Uterus (tissue), 4 donors: ENCODE measurements around the gene TBC1D14. TPM values are rescaled to one million over a fixed set of nuclear protein-coding genes. Genes with fewer than 3 reads are reported as not detected.

Experiments used
- DNase-seq, 2 donors: peaks; one replicate each; pipeline ENCODE4 v3.0.0-alpha.2; 2019 to 2020
- H3K27ac ChIP-seq, 2 donors: fragments of 200-600 bp; sonication (generic); 1 replicate in 1 of 2; 2 replicates in 1 of 2; pipeline ENCODE4 v1.5.1; 2016 to 2018
- H3K27me3 ChIP-seq, 2 donors: fragments of 200-600 bp; sonication (generic); one replicate each; pipeline ENCODE4 v1.5.1; 2018 to 2019; ENCODE audit warnings: control low read depth in 1 of 2
- H3K36me3 ChIP-seq, 2 donors: fragments of 200-600 bp; sonication (generic); one replicate each; pipeline ENCODE4 v1.5.1; 2019; ENCODE audit warnings: control low read depth in 1 of 2
- H3K4me1 ChIP-seq, 2 donors: fragments of 200-600 bp; sonication (generic); one replicate each; pipeline ENCODE4 v1.5.1; 2018 to 2019; ENCODE audit warnings: control low read depth in 1 of 2
- H3K4me3 ChIP-seq, 2 donors: fragments of 200-600 bp; sonication (generic); 1 replicate in 1 of 2; 2 replicates in 1 of 2; pipeline ENCODE4 v1.5.1; 2018 to 2019; ENCODE audit warnings: mild to moderate bottlenecking in 1 of 2
- H3K9me3 ChIP-seq, 2 donors: fragments of 200-600 bp; sonication (generic); one replicate each; pipeline ENCODE4 v1.5.1; 2019; ENCODE audit warnings: control low read depth in 1 of 2
- CTCF ChIP-seq, 4 experiments: fragments of 200-600 bp in 2 of 4; fragments of 450-650 bp in 2 of 4; sonication (generic) in 2 of 4; IDR thresholded peaks; one replicate each; pipeline ENCODE4 v1.5.1; 2016 to 2019; ENCODE audit warnings: antibody characterized with exemption in 4 of 4, mild to moderate bottlenecking in 2 of 4, moderate library complexity in 1 of 4
- POLR2A ChIP-seq, 2 donors: fragments of 450-650 bp; IDR thresholded peaks; one replicate each; pipeline ENCODE4 v1.6.1; 2016; ENCODE audit warnings: antibody characterized with exemption in 2 of 2, mild to moderate bottlenecking in 1 of 2, moderate library complexity in 1 of 2
- intact Hi-C: fragments of 100-400 bp; cut with DNase I; formaldehyde crosslinking; loops from one replicate; pipeline ENCODE4 v1.15.1; 2023; ENCODE audit warnings: low total_unique reads
- total RNA-seq, 4 donors: library from RNA; depleted of rRNA in 3 of 4; stranded (reverse); fragments of >200 nt in 3 of 4; gene quantifications; one replicate each; pipeline versions ENCODE4 v1.1.0 to v1.2.4, GENCODE V29; 2014 to 2023
- donor health status: DM: yes; HTN: yes; CAD: no.

TBC1D14 gene
- total RNA-seq, 4 donors from 2014 or later, result 16.9 to 61.2 (median 28.1) TPM

- Histone ChIP-seq H3K36me3 (no peaks in the 10 kb centered on the region), H3K4me3 (no peak overlapping the region), H3K27me3 (no peaks in the 10 kb centered on the region), H3K27ac (no peak overlapping the region), H3K4me1 (peaks cover 3 to 6% of the 10 kb centered on the region in 2 donors), H3K9me3 (no peaks in the 10 kb centered on the region)
- intact Hi-C loops, result no loop called here
- no peak for DNase-seq
- no peak for TF ChIP-seq POLR2A (IDR thresholded peaks at IDR 0.05)
- TF ChIP-seq CTCF (IDR thresholded peaks at IDR 0.05), result no peak
Observed at GRCh38 chr4:7041246-7041645, 131.6 kb downstream of the TBC1D14 start.

- Histone ChIP-seq H3K27ac (peak overlapping the region; percentile 12 to 71), H3K27me3 (no peaks in the 10 kb centered on the region), H3K4me3 (peak overlapping the region; percentile 55 to 58), H3K36me3 (no peaks in the 10 kb centered on the region), H3K9me3 (no peaks in the 10 kb centered on the region), H3K4me1 (peaks cover 6 to 8% of the 10 kb centered on the region in 2 donors)
- peak; percentile 37 to 55 for DNase-seq
- intact Hi-C loops, result no loop called here
- TF ChIP-seq CTCF (IDR thresholded peaks at IDR 0.05), result no peak
- TF ChIP-seq POLR2A (IDR thresholded peaks at IDR 0.05), result no peak
Observed at GRCh38 chr4:7041801-7042502, 132.3 kb downstream of the TBC1D14 start.

GRCh38 chr4:7042503-7043283 is 133.1 kb downstream of the TBC1D14 start:
- no peaks in the 10 kb centered on the region for H3K9me3 ChIP-seq
- peaks cover 6 to 8% of the 10 kb centered on the region in 2 donors for H3K4me1 ChIP-seq
- H3K27me3 ChIP-seq, result no peaks in the 10 kb centered on the region
- peak overlapping the region; percentile 71 to 72 for H3K27ac ChIP-seq
- peak; percentile 95 to 98 for DNase-seq
- intact Hi-C loops, result no loop called here
- TF ChIP-seq POLR2A (IDR thresholded peaks at IDR 0.05) (peak in 1 of 2 donors; percentile 17), CTCF (IDR thresholded peaks at IDR 0.05) (peak in 3 of 4 experiments; percentile 43 to 94 (median 93))
- peak overlapping the region; percentile 55 to 58 for H3K4me3 ChIP-seq
- H3K36me3 ChIP-seq, result no peaks in the 10 kb centered on the region

- Histone ChIP-seq H3K27me3 (no peaks in the 10 kb centered on the region), H3K27ac (peak within 1 kb of the TSS; percentile 72 to 81), H3K36me3 (no peaks in the 10 kb centered on the region), H3K4me1 (peaks cover 6 to 8% of the 10 kb centered on the region in 2 donors), H3K4me3 (peak within 1 kb of the TSS; percentile 74 to 94), H3K9me3 (no peaks in the 10 kb centered on the region)
- intact Hi-C loops, result loop anchor here (2.0 kb wide), 1 partner anchor 25 kb away; the partner anchor contains the start of gene GRPEL1
- TF ChIP-seq POLR2A (IDR thresholded peaks at IDR 0.05) (peak in 1 of 2 donors; percentile 16), CTCF (IDR thresholded peaks at IDR 0.05) (no peak)
- DNase-seq, result peak in 1 of 2 donors; percentile 50
Observed at GRCh38 chr4:7043284-7044136, 133.9 kb downstream of the TBC1D14 start, which contains the start of gene TADA2B. Gene TADA2B, plus strand, starts transcription at chr4:7043372. Its CDS starts 208 bp downstream, at chr4:7043580.
